Skeletal muscle satellite cell (primary cell): ENCODE data around the gene SETD1A. TPM values are rescaled to one million over a fixed set of nuclear protein-coding genes. Genes with fewer than 3 reads are reported as not detected.

Source experiments
- H3K27me3 ChIP-seq: 2 replicates; pipeline ENCODE4 v1.7.0; 2013; ENCODE audit warnings: low read length; ENCODE audit not compliant: control insufficient read depth, insufficient read depth
- H3K36me3 ChIP-seq: 2 replicates; pipeline ENCODE4 v1.7.0; 2013; ENCODE audit warnings: mild to moderate bottlenecking, control low read depth, low read length; ENCODE audit not compliant: insufficient read depth
- H3K4me1 ChIP-seq: 2 replicates; pipeline ENCODE4 v1.7.0; 2013; ENCODE audit warnings: low read length; ENCODE audit not compliant: control insufficient read depth, insufficient read depth
- H3K4me2 ChIP-seq: 2 replicates; pipeline ENCODE4 v1.7.0; 2013; ENCODE audit warnings: mild to moderate bottlenecking, low read length
- H3K4me3 ChIP-seq: 2 replicates; pipeline ENCODE4 v1.7.0; 2013; ENCODE audit warnings: low read length
- H3K9ac ChIP-seq: 2 replicates; pipeline ENCODE4 v1.7.0; 2013; ENCODE audit warnings: mild to moderate bottlenecking, low read depth, low read length, moderate library complexity
- H3K9me3 ChIP-seq: replicated peaks from 2 replicates; pipeline ENCODE4 v1.7.0; 2013; ENCODE audit warnings: mild to moderate bottlenecking, control low read depth, low read length
- total RNA-seq: library from RNA; depleted of rRNA; stranded (reverse); fragments of >200 nt; gene quantifications from 2 replicates; pipeline ENCODE4 v1.2.3, GENCODE V29; 2012; rRNA removed

Gene SETD1A
- total RNA-seq: 2.0 and 3.1 TPM in 2 replicates

- H3K9me3 ChIP-seq: no peaks in the 10 kb centered on the region
- H3K4me3 ChIP-seq: peak within 1 kb of the TSS; percentile 99
- peak within 1 kb of the TSS; percentile 100 for H3K9ac ChIP-seq
- H3K27me3 ChIP-seq: no peaks in the 10 kb centered on the region
- peaks cover 20% of the 10 kb centered on the region for H3K4me1 ChIP-seq
- H3K4me2 ChIP-seq: peak within 1 kb of the TSS; percentile 98
- H3K36me3 ChIP-seq: peaks cover 38% of the 10 kb centered on the region
Observed at GRCh38 chr16:30957456-30958174, at the start of gene SETD1A. Gene SETD1A (plus strand): TSS chr16:30957754. CDS start chr16:30958732, 978 bp downstream.

- Histone ChIP-seq H3K4me1 (no peaks in the 10 kb centered on the region), H3K36me3 (no peaks in the 10 kb centered on the region), H3K27me3 (no peaks in the 10 kb centered on the region), H3K4me2 (no peak overlapping the region), H3K4me3 (no peak overlapping the region), H3K9me3 (no peaks in the 10 kb centered on the region), H3K9ac (no peak overlapping the region)
Observed at GRCh38 chr16:30910427-30911029, 47.0 kb upstream of the SETD1A start.

GRCh38 chr16:30912794-30913412 lies 44.7 kb upstream of the SETD1A start:
- Histone ChIP-seq H3K4me2 (no peak overlapping the region), H3K36me3 (no peaks in the 10 kb centered on the region), H3K9me3 (no peaks in the 10 kb centered on the region), H3K4me3 (no peak overlapping the region), H3K9ac (no peak overlapping the region), H3K27me3 (no peaks in the 10 kb centered on the region), H3K4me1 (no peaks in the 10 kb centered on the region)

GRCh38 chr16:30914830-30915229 lies 42.7 kb upstream of the SETD1A start:
- no peaks in the 10 kb centered on the region for H3K9me3 ChIP-seq
- no peak overlapping the region for H3K4me3 ChIP-seq
- no peaks in the 10 kb centered on the region for H3K36me3 ChIP-seq
- no peak overlapping the region for H3K4me2 ChIP-seq
- no peak overlapping the region for H3K9ac ChIP-seq
- no peaks in the 10 kb centered on the region for H3K27me3 ChIP-seq
- H3K4me1 ChIP-seq: no peaks in the 10 kb centered on the region

- H3K36me3 ChIP-seq: no peaks in the 10 kb centered on the region
- H3K9ac ChIP-seq: no peak overlapping the region
- H3K4me2 ChIP-seq: no peak overlapping the region
- peaks cover 3% of the 10 kb centered on the region for H3K4me1 ChIP-seq
- H3K27me3 ChIP-seq: no peaks in the 10 kb centered on the region
- no peak overlapping the region for H3K4me3 ChIP-seq
- H3K9me3 ChIP-seq: no peaks in the 10 kb centered on the region
Observed at GRCh38 chr16:30918614-30919013, 38.9 kb upstream of the SETD1A start.

- Histone ChIP-seq H3K4me3 (no peak overlapping the region), H3K36me3 (no peaks in the 10 kb centered on the region), H3K4me1 (peaks cover 10% of the 10 kb centered on the region)
Observed at GRCh38 chr16:30920891-30921290, 36.7 kb upstream of the SETD1A start.

GRCh38 chr16:30921459-30921747 lies 36.2 kb upstream of the SETD1A start:
- Histone ChIP-seq H3K9me3 (no peaks in the 10 kb centered on the region), H3K36me3 (no peaks in the 10 kb centered on the region)

More at GRCh38 chr16:30920891-30921290, 36.7 kb upstream of the SETD1A start:
- Histone ChIP-seq H3K9ac (no peak overlapping the region), H3K4me2 (no peak overlapping the region), H3K27me3 (no peaks in the 10 kb centered on the region), H3K9me3 (no peaks in the 10 kb centered on the region)

GRCh38 chr16:30921748-30922419 lies 35.7 kb upstream of the SETD1A start:
- peak overlapping the region; percentile 78 for H3K4me2 ChIP-seq
- no peaks in the 10 kb centered on the region for H3K27me3 ChIP-seq
- H3K36me3 ChIP-seq: peaks cover 3% of the 10 kb centered on the region
- no peaks in the 10 kb centered on the region for H3K9me3 ChIP-seq
- peak overlapping the region; percentile 69 for H3K9ac ChIP-seq
- peak overlapping the region; percentile 69 for H3K4me3 ChIP-seq
- H3K4me1 ChIP-seq: peaks cover 10% of the 10 kb centered on the region

More at GRCh38 chr16:30921459-30921747, 36.2 kb upstream of the SETD1A start:
- Histone ChIP-seq H3K27me3 (no peaks in the 10 kb centered on the region), H3K4me2 (peak overlapping the region; percentile 78), H3K4me1 (peaks cover 10% of the 10 kb centered on the region), H3K9ac (peak overlapping the region; percentile 69), H3K4me3 (peak overlapping the region; percentile 69)

- Histone ChIP-seq H3K9me3 (no peaks in the 10 kb centered on the region), H3K4me3 (peak overlapping the region; percentile 79), H3K27me3 (no peaks in the 10 kb centered on the region), H3K4me1 (peaks cover 10% of the 10 kb centered on the region), H3K9ac (peak overlapping the region; percentile 75), H3K4me2 (peak overlapping the region; percentile 78), H3K36me3 (peaks cover 7% of the 10 kb centered on the region)
Observed at GRCh38 chr16:30922420-30922959, 35.1 kb upstream of the SETD1A start.

- H3K4me1 ChIP-seq: peaks cover 10% of the 10 kb centered on the region
- no peaks in the 10 kb centered on the region for H3K9me3 ChIP-seq
- peaks cover 7% of the 10 kb centered on the region for H3K36me3 ChIP-seq
- H3K4me3 ChIP-seq: peak overlapping the region; percentile 79
- H3K27me3 ChIP-seq: no peaks in the 10 kb centered on the region
- peak overlapping the region; percentile 75 for H3K9ac ChIP-seq
- peak overlapping the region; percentile 75 for H3K4me2 ChIP-seq
Observed at GRCh38 chr16:30922960-30923535, 34.5 kb upstream of the SETD1A start.

- H3K9ac ChIP-seq: peak within 1 kb of the TSS; percentile 75
- H3K4me3 ChIP-seq: peak within 1 kb of the TSS; percentile 79
- no peaks in the 10 kb centered on the region for H3K27me3 ChIP-seq
- H3K36me3 ChIP-seq: peaks cover 7% of the 10 kb centered on the region
- peaks cover 10% of the 10 kb centered on the region for H3K4me1 ChIP-seq
- H3K9me3 ChIP-seq: no peaks in the 10 kb centered on the region
- peak within 1 kb of the TSS; percentile 83 for H3K4me2 ChIP-seq
Observed at GRCh38 chr16:30923554-30924075, 33.9 kb upstream of the SETD1A start, which contains the start of gene FBXL19. Gene FBXL19 (plus strand): TSS chr16:30923572. CDS start chr16:30925755, 2,183 bp downstream.
